ENCODE measurements around the gene ARHGAP23.
"Not testable (repeated sequence)": the region's sequence is repeated elsewhere in the genome, so short reads cannot be mapped to it uniquely, and the experiment has no call there.

The ARHGAP23 gene

DNA sequence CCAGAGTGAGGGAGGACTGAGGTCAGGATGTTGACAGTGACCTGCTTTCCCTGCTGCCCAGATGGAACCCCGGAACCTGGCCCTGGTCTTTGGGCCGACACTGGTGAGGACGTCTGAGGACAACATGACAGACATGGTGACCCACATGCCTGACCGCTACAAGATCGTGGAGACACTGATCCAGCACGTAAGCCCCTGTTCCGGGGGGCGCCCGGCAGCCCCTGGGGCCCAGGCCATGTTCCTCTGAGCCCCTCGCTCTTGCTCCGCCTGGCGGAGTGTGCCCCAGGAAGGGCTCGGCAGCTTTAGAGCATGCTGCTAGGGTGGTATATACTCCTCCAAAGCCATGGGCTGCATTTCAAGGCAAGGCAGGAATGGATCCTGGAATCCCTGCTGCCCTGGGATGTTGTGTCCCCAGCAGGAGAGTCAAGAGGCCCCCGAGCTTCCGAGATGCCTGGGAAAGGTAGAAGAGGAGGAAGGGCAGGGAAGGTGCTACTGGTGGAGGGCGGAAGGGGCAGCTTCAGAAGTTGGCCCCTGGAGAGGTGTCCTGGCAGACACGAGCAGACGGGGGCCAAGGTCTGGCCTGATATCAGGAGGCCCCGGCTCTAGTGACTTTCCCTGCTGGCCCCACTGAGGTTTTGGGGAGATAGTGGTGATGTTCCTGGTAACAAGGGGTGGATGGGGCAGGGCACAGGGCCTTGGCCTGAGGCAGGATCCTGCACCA, 63.2 kb downstream of the ARHGAP23 start:
- DNase-seq: not testable (repeated sequence)

DNA sequence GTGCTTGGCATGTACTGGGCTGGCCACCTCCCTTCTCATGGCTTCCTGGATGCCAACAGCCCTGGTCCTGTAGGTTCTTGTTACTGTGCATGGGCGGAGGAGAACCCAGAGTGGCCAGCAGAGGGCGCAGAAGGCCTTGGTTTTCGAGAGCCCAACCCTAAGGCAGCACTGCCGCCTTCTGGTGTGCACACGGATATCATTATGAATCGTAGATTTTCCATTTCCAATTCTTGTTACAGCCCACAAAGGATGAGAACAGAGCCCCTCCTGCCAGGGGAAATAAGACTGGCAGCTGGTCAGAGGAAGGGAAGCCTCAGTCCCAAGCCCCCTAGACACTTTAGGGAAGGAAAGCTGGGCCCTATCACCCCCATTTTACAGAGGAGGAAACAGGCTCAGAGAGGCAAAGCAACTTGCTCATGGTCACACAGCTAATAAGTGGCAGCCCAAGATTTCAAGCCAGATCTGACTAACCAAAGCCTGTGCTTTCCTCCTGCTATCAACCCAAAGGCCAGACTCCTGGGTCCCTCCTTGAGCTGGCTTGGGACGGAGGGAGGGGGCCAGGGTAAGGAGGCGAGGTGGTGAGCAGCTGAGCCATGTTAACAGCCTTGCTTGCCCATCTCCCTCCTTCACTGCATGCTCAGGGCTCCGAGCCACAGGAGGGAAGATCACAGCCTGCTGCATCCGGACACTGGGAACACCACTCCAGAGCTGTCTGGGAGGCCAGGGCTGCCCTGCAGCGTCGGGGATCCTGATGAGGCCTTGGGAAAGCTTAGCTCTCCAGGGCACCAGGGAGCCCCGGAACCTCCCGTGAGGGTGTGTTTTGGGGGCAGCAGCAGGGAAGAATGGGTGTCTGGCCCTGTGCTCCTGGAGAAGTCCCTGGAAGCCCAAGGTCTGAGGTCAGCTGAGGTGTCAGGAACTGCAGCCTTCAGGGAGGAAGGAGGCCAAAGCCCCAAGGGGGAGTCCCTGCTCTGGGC, 64.1 kb downstream of the ARHGAP23 start:
- peak; percentile 31 for DNase-seq

- DNase-seq: not testable (repeated sequence)
Observed at GRCh38 chr17:38494152-38494551, 65.9 kb downstream of the ARHGAP23 start.

GRCh38 chr17:38497656-38498055, 69.4 kb downstream of the ARHGAP23 start:
- DNase-seq: not testable (repeated sequence)

DNA sequence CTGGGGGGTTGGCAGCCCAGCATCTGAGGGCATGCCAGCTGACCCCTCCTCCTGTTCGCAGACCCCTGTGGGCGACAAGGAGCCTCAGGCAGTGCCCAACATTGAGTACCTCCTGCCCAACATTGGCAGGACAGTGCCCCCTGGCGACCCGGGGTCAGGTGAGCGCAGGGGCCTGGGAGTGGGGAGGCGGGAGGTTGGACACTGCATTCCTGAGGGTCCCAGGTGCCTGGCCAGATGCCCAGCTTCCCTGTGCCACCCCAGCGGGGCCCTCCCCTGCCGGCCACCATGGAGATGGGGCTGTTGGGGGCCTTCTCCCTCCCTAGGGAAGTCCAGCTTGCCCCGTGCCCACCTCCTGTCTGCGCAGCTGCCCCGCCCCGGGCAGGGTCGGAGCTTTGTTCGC, 70.1 kb downstream of the ARHGAP23 start:
- DNase-seq: no peak

DNA sequence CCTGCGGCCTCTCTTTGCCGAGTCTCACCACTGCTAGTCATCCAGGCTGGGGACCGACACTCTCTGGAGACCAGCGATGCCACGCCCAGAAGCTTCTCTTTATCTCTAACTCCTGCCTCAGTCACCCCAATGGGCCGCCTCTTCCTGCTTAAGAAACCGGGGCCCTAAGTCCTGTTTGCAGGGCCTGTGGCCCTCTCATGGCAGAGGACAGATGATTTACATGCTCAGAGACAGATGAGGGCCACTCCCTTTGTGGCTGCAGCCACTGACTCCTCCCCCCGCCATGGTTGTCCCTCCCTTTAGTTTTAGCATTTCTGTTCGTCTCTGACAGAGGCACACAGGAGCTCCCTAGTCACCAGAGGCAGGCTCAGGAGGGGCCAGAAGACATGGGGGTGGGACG, 71.0 kb downstream of the ARHGAP23 start:
- DNase-seq: not testable (repeated sequence)

DNA sequence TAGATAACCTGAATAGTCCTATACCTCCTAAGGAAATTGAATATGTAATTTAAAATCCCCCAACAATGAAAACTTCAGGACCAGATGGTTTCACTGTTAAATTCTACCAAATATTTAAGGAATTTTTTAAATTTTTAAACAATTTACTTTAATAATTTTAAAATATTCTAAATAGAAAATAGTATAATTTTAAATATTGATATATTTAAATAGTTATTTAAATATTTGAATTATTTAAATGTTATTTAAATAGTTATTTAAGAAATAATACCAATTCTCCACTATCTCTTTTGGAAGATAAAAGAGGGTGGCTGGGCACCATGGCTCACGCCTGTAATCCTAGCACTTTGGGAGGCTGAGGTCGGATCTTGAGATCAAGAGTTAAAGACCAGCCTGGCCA, 73.5 kb downstream of the ARHGAP23 start:
- not testable (repeated sequence) for DNase-seq

DNA sequence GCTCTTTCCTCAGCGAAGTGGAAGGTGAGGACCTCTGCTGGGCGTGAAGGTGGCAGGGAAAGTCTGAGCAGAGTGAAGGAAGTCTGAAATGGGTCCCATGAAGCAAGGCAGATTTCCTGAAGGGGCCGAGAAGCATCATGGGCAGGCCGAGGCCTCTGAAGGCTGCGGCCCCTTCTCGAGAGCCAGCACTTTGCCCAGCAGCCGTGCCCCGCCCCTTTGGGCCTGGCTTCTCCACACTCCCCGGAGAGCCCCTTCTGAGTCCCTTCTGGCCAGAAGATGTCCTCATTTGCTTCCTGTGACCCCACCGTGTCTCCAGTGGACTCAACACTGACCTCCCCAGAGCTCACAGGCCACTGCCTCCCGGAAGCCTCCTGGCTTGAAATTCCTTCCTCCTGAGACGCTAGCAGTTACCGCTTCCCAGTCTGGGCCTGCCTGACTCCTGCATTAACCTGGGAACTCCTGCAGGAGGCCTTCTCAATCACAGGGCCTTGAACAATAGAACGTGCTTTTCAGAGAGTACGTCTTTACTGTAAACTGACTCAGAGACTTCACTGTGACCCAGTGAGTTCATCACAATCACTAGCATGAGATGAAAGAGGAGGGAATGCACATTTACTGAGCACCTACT, 75.1 kb downstream of the ARHGAP23 start:
- DNase-seq: not testable (repeated sequence)

DNA sequence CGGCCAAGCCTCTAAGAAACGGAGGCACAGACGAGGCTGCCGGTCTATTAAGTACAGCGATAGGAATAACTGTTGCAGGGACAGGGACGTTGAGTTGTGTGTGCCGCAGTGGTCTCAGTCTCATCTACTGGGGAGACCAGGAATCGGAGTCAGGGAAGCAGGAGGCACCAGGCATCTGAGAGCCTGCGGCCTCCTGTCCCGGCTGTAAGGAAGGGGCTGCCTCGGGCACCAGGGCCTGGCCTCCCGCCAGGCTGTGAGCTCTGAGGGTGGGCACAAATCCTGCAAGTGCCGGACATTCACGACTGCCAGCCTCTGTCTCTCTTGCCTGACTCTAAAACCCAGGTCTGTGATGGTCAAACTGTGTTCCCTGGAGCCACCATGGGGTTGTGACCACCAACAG, 76.0 kb downstream of the ARHGAP23 start:
- DNase-seq: no peak

- DNase-seq: no peak
Observed at GRCh38 chr17:38507436-38507835, 79.2 kb downstream of the ARHGAP23 start.

GRCh38 chr17:38507921-38508569, 79.8 kb downstream of the ARHGAP23 start:
- no peak for DNase-seq

- no peak for DNase-seq
Observed at GRCh38 chr17:38508570-38508950, 80.3 kb downstream of the ARHGAP23 start.

GRCh38 chr17:38508954-38509771, 80.9 kb downstream of the ARHGAP23 start:
- DNase-seq: no peak

DNA sequence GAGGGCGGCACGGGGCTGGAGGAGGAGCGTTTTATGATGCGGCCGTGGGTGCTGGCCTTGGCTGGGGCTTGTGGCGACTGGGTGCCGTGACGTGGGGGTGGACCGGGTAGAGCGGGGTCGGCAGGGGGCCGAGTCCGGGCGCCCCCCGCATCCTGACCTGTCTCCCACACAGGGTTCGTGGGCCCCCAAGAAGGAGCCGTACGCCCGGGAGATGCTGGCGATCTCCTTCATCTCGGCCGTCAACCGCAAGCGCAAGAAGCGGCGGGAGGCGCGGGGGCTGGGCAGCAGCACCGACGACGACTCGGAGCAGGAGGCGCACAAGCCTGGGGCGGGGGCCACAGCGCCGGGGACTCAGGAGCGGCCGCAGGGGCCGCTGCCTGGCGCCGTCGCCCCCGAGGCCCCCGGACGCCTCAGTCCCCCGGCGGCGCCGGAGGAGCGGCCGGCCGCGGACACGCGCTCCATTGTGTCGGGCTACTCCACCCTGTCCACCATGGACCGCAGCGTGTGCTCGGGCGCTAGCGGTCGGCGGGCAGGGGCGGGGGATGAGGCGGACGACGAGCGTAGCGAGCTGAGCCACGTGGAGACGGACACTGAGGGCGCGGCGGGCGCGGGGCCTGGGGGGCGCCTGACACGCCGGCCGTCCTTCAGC, 81.6 kb downstream of the ARHGAP23 start:
- DNase-seq: no peak

- DNase-seq: no peak
Observed at GRCh38 chr17:38510421-38511149, 82.3 kb downstream of the ARHGAP23 start.

DNA sequence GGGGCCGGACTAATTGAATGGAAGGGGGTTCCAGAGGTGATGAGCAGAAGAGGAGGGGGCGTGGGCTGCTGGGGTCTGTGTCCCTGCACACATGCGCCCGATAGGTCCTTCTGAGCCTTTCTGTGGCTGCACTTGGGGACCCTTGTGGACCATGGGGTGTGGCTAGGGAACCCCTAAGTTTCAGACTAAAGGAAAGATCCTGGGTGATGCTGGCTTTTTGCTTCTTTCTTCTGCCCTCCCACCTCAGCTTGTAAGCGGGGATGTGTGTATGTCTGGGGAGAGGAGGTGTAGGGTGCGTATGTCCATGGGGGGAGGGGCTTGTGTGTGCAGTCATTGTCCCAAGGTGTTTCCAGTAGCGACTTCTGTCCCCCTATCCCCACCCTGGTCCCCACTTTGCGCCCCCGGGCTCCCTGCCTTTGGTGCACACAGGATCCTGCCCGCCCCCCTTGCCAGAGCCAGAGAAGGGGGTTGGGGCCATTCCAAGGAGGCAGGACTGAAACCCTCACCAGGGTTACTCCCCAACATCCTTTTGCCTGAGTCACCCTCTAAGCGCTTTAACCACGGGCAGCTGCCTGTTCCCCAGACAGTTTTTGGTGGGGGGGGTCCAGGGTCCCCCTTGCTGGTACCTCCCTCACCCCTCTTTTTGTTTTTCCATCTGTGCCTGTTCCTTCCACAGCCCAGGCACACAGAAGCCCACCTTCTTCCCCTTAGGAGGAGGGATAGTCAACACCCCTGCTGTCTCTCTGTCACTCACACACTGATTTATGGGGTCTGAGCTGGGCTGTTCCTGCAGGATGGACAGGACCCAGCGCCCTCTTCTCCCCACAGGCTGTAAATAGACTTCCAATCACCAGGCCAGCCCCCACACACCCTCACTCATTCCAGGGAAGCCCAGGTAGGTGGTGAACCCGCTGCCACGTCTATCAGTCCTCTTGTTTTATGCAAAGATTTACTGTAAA, 83.2 kb downstream of the ARHGAP23 start:
- no peak for DNase-seq

DNA sequence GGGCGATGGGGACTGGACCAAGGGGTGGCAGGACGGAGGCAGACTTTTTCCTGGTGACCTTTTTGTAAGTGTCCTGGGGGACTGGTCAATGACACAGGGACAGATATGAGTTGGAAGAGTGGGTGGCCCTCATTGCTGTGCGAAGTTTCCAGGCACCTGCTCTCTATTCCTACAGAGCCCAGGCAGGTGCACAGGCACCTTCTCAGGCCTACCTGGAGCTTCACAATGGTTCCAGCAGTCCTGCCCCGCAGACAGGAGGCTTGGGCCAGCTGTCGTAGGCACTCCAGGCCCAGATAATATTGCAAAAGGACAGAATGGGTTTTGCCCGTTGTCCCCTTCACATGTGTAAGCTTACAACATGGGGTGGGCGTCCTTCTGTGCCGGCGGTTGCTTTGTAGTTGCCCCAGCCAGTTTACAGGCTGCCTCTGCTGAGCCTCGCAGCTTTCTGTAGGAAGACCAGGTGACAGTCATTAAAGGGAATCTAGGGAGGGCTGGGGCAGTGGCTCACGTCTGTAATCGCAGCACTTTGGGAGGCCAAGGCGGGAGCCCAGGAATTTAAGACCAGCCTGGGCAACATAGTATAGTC, 84.3 kb downstream of the ARHGAP23 start:
- DNase-seq: no peak

DNA sequence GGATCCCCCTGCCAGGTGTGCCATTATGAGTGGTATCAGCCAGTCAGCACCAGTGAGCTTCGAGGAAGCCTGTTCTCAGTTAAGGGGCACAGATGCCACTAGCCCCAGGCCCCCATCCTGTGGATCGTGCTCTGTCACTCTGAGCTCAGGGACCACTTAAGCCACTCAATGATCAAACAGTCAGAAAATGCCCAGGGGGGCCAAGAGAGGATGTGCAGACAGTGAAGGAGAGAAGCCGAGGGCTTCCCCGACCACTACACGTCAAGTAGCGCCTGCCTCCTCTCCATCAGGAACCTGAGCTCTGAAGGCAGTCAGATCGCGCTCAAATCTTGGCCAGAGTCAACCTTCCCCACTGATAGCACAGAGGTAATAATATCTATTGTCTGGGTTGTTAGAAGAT, 98.3 kb downstream of the ARHGAP23 start:
- not testable (repeated sequence) for DNase-seq

DNA sequence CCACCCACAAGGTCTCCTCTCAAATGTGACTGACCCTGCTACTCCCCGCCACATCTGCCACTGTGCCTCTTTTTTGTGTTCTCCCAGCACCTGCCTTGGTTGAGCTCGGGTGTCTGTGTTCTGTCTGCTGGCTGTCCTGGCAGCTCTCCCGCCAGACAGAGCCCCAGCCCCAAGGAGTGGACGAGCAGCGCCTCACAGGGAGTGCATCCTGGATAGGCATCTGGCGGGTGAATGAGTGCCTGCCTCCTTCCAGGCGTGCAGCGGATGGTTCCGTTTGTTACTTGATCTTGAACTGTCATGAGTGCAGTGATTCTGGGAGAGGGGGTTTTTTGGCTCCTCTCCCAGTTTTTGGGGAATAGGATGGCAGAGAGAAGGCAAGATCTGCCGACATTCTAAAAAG, 99.9 kb downstream of the ARHGAP23 start:
- DNase-seq: not testable (repeated sequence)

All from SIG-M5 (cell line).